Thoracic aorta (tissue), 2 donors: Measurements from ENCODE around the gene F12. TPM values are rescaled to one million over a fixed set of nuclear protein-coding genes. Genes with fewer than 3 reads are reported as not detected.

Source experiments
- ATAC-seq: fragments of 150-250 bp; one replicate; pipeline ENCODE4 v1.8.0; 2017; ENCODE audit warnings: low read depth; ENCODE audit not compliant: insufficient number of reproducible peaks, low FRiP score
- DNase-seq: peaks from one replicate; pipeline ENCODE4 v3.0.0-alpha.2; 2020; ENCODE audit warnings: low spot score
- H3K27ac ChIP-seq, 2 donors: fragments of 200-600 bp; sonication (generic); 1 replicate in 1 of 2; 2 replicates in 1 of 2; pipeline ENCODE4 v1.5.1; 2016; ENCODE audit warnings: mild to moderate bottlenecking in 2 of 2, moderate library complexity in 2 of 2
- H3K27me3 ChIP-seq: fragments of 200-600 bp; sonication (generic); replicated peaks from 2 replicates; pipeline ENCODE4 v1.6.0; 2016; ENCODE audit warnings: mild to moderate bottlenecking; ENCODE audit not compliant: insufficient read depth
- H3K36me3 ChIP-seq: fragments of 200-600 bp; sonication (generic); one replicate; pipeline ENCODE4 v1.5.1; 2016
- H3K4me1 ChIP-seq, 2 donors: fragments of 200-600 bp; sonication (generic); 1 replicate in 1 of 2; 2 replicates in 1 of 2; pipeline versions ENCODE4 v1.5.1 to v1.6.0; 2016; ENCODE audit warnings: low read depth in 2 of 2, mild to moderate bottlenecking in 1 of 2; ENCODE audit not compliant: control insufficient read depth in 1 of 2
- H3K4me3 ChIP-seq: fragments of 200-600 bp; sonication (generic); 2 replicates; pipeline ENCODE4 v1.5.1; 2016; ENCODE audit warnings: mild to moderate bottlenecking
- H3K9me3 ChIP-seq: fragments of 200-600 bp; sonication (generic); 2 replicates; pipeline ENCODE4 v1.5.1; 2016
- total RNA-seq, 2 donors: library from RNA; depleted of rRNA; stranded (reverse); fragments of >200 nt; gene quantifications; one replicate each; pipeline versions ENCODE4 v1.1.0 to v1.2.3, GENCODE V29; 2016
- TF ChIP-seq, protein P1 (sequence below): fragments of 200-600 bp; sonication (generic); IDR thresholded peaks from one replicate; pipeline ENCODE4 v1.5.1; 2019; ENCODE audit warnings: antibody characterized with exemption

The F12 gene
- total RNA-seq, 2 donors from 2014 or later = not detected

DNA sequence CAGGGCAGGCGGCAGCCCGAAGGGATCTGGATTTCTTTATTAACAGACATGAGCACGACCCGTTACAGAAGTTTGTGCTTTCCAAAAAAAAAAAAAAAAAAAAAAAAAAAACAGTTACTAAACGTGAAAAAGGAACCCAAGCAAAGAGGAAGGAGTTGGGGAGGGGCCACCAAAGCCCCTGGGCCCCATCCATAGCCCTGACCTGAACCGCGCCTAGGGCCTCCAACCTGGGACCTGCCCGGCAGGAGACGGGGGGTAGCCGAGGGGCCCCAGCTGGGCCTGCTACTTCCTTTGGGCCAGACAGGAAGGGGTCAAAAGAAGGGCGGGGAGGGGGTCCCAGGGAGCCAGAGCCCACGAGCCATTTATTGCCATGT lies 47.2 kb upstream of the F12 start:
- H3K9me3 ChIP-seq = no peaks in the 10 kb centered on the region
- no peaks in the 10 kb centered on the region for H3K27me3 ChIP-seq
- ATAC-seq (no peak), DNase-seq (no peak)
- H3K27ac ChIP-seq = peak overlapping the region; percentile 71 to 81
- H3K4me3 ChIP-seq = no peak overlapping the region
- TF ChIP-seq, protein P1, sequence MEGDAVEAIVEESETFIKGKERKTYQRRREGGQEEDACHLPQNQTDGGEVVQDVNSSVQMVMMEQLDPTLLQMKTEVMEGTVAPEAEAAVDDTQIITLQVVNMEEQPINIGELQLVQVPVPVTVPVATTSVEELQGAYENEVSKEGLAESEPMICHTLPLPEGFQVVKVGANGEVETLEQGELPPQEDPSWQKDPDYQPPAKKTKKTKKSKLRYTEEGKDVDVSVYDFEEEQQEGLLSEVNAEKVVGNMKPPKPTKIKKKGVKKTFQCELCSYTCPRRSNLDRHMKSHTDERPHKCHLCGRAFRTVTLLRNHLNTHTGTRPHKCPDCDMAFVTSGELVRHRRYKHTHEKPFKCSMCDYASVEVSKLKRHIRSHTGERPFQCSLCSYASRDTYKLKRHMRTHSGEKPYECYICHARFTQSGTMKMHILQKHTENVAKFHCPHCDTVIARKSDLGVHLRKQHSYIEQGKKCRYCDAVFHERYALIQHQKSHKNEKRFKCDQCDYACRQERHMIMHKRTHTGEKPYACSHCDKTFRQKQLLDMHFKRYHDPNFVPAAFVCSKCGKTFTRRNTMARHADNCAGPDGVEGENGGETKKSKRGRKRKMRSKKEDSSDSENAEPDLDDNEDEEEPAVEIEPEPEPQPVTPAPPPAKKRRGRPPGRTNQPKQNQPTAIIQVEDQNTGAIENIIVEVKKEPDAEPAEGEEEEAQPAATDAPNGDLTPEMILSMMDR = no peak
- H3K4me1 ChIP-seq = peaks cover 14 to 46% of the 10 kb centered on the region in 2 donors
- peaks cover 12% of the 10 kb centered on the region for H3K36me3 ChIP-seq

GRCh38 chr5:177455661-177456590 lies 46.6 kb upstream of the F12 start:
- H3K27ac ChIP-seq = peak overlapping the region; percentile 71 to 81
- peak; percentile 32 for ATAC-seq
- peak; percentile 89 for DNase-seq

GRCh38 chr5:177455036-177455660 lies 45.8 kb upstream of the F12 start:
- ATAC-seq (peak; percentile 2), DNase-seq (no peak)
- H3K36me3 ChIP-seq = peaks cover 12% of the 10 kb centered on the region
- peak overlapping the region; percentile 71 to 81 for H3K27ac ChIP-seq
- no peaks in the 10 kb centered on the region for H3K27me3 ChIP-seq
- H3K4me1 ChIP-seq = peaks cover 14 to 46% of the 10 kb centered on the region in 2 donors
- no peaks in the 10 kb centered on the region for H3K9me3 ChIP-seq
- TF ChIP-seq, protein P1 = peak; percentile 68
- H3K4me3 ChIP-seq = peak overlapping the region; percentile 74

More at GRCh38 chr5:177455661-177456590, 46.6 kb upstream of the F12 start:
- peak overlapping the region; percentile 74 for H3K4me3 ChIP-seq
- H3K4me1 ChIP-seq = peaks cover 14 to 46% of the 10 kb centered on the region in 2 donors
- no peaks in the 10 kb centered on the region for H3K27me3 ChIP-seq
- H3K9me3 ChIP-seq = no peaks in the 10 kb centered on the region
- H3K36me3 ChIP-seq = peaks cover 12% of the 10 kb centered on the region
- TF ChIP-seq, protein P1 = peak; percentile 92

DNA sequence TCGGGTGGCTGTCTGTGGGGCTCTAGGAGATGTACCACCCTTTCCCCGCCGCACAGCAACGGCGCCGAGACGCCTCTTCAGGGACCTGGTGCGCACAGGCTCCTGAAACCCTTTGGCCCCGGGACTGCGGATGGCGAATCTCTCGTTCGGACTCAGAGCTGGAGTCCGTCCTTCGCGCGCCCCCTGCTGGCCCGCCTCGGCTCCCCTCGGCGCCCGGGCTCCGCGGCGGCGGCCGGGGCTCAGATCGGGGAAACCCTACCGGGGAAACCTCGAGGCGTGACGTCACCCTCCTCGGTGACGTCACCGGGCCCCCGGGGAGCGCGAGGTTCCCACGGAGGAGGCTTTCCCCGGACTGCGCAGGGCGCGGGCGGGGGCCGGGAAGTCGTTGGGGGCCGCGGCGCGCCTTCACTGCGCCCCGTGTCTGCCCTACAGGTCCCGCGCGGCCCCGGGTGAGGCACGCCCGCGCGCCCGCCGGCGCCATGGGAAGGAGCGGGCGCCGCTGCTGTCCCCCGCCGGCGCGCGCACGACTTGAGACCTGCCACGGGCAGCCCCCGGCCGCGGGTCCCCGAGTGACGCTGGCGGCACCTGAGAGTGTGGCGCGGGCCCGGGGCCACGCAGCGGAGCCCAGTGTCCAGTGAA lies 45.2 kb upstream of the F12 start:
- ATAC-seq (peak; percentile 39), DNase-seq (no peak)
- Histone ChIP-seq H3K27ac (peak overlapping the region; percentile 71 to 81), H3K27me3 (no peaks in the 10 kb centered on the region), H3K4me1 (peaks cover 14 to 46% of the 10 kb centered on the region in 2 donors), H3K36me3 (peaks cover 9% of the 10 kb centered on the region), H3K4me3 (peak overlapping the region; percentile 74), H3K9me3 (no peaks in the 10 kb centered on the region)
- TF ChIP-seq, protein P1 = peak; percentile 95
